ENCODE measurements around the gene TBL1Y.

Gene TBL1Y

DNA sequence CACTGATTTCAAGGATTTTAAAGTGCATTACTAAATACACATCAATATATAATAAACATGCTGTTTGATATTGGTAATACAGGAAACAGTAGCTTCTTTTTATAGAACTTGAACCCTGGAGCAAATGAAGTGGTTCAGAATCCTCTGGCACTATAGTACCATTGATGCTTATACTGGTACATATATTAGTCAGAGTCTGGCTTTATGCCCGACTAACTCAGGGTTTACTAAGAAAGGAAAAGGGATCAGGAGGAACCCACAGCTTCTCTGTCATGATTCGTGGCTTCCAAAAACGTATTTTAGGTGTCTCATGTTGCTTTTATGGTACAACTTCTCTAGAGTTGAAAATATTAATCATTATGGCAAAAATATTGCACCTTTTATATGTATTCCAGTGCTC lies 72.7 kb downstream of the TBL1Y start:
- no peak for ATAC-seq
- TF ChIP-seq ZC3H10 (CRISPR knock-in tag; IDR thresholded peaks at IDR 0.05) (no peak), RARB (CRISPR knock-in tag; IDR thresholded peaks at IDR 0.05) (no peak), ISL1 (CRISPR knock-in tag; IDR thresholded peaks at IDR 0.05) (no peak), TOX (CRISPR knock-in tag; IDR thresholded peaks at IDR 0.05; ENCODE audit: borderline replicate concordance) (no peak), TCF4 (CRISPR knock-in tag; IDR thresholded peaks at IDR 0.05; ENCODE audit: borderline replicate concordance) (no peak), ARNTL (CRISPR knock-in tag; IDR thresholded peaks at IDR 0.05; ENCODE audit: borderline replicate concordance, low read depth) (no peak)

DNA sequence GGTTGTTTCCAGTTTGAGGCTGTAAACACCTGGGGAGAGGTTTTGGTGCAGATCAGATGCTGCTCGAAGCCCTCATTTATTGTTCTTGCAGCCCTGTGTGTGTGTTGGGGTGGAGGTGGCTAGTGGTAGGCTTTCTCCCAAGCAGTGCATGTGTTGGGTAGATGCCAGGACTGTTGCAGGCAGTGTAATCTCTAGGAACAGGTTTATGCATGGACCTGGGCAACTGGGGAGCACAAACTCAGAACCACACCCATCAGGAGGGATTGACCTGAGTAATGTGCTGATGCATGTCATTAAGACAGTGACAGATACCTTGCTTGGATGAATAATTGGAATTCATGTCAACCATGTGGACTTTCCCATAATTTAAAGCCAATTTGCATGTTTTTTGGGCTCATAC lies 77.3 kb downstream of the TBL1Y start:
- TF ChIP-seq ZNF8 (CRISPR knock-in tag; IDR thresholded peaks at IDR 0.05): no peak
- no peak for TF ChIP-seq SNAI2 (CRISPR knock-in tag; IDR thresholded peaks at IDR 0.05)
- no peak for TF ChIP-seq ZFP30 (CRISPR knock-in tag; IDR thresholded peaks at IDR 0.05)
- no peak for TF ChIP-seq ZNF565 (CRISPR knock-in tag; conservative IDR thresholded peaks at IDR 0.05; ENCODE audit: low read depth)
- TF ChIP-seq, protein P1, sequence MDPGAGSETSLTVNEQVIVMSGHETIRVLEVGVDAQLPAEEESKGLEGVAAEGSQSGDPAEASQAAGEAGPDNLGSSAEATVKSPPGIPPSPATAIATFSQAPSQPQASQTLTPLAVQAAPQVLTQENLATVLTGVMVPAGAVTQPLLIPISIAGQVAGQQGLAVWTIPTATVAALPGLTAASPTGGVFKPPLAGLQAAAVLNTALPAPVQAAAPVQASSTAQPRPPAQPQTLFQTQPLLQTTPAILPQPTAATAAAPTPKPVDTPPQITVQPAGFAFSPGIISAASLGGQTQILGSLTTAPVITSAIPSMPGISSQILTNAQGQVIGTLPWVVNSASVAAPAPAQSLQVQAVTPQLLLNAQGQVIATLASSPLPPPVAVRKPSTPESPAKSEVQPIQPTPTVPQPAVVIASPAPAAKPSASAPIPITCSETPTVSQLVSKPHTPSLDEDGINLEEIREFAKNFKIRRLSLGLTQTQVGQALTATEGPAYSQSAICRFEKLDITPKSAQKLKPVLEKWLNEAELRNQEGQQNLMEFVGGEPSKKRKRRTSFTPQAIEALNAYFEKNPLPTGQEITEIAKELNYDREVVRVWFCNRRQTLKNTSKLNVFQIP (CRISPR knock-in tag; IDR thresholded peaks at IDR 0.05; ENCODE audit: borderline replicate concordance, low read depth): no peak
- no peak for TF ChIP-seq ZNF70 (CRISPR knock-in tag; IDR thresholded peaks at IDR 0.05)
- TF ChIP-seq ARNTL (CRISPR knock-in tag; IDR thresholded peaks at IDR 0.05; ENCODE audit: borderline replicate concordance, low read depth): no peak
- TF ChIP-seq CSDC2 (CRISPR knock-in tag; IDR thresholded peaks at IDR 0.05): no peak
- TF ChIP-seq ISL1 (CRISPR knock-in tag; IDR thresholded peaks at IDR 0.05): no peak
- TF ChIP-seq OSR1 (CRISPR knock-in tag; IDR thresholded peaks at IDR 0.05): no peak
- no peak for TF ChIP-seq PPARA (CRISPR knock-in tag; IDR thresholded peaks at IDR 0.05; ENCODE audit: borderline replicate concordance)
- TF ChIP-seq, protein P2, sequence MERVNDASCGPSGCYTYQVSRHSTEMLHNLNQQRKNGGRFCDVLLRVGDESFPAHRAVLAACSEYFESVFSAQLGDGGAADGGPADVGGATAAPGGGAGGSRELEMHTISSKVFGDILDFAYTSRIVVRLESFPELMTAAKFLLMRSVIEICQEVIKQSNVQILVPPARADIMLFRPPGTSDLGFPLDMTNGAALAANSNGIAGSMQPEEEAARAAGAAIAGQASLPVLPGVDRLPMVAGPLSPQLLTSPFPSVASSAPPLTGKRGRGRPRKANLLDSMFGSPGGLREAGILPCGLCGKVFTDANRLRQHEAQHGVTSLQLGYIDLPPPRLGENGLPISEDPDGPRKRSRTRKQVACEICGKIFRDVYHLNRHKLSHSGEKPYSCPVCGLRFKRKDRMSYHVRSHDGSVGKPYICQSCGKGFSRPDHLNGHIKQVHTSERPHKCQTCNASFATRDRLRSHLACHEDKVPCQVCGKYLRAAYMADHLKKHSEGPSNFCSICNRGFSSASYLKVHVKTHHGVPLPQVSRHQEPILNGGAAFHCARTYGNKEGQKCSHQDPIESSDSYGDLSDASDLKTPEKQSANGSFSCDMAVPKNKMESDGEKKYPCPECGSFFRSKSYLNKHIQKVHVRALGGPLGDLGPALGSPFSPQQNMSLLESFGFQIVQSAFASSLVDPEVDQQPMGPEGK (CRISPR knock-in tag; IDR thresholded peaks at IDR 0.05; ENCODE audit: borderline replicate concordance): no peak
- no peak for TF ChIP-seq ZC3H10 (CRISPR knock-in tag; IDR thresholded peaks at IDR 0.05)
- TF ChIP-seq TCF4 (CRISPR knock-in tag; IDR thresholded peaks at IDR 0.05; ENCODE audit: borderline replicate concordance): no peak
- TF ChIP-seq, protein P3, sequence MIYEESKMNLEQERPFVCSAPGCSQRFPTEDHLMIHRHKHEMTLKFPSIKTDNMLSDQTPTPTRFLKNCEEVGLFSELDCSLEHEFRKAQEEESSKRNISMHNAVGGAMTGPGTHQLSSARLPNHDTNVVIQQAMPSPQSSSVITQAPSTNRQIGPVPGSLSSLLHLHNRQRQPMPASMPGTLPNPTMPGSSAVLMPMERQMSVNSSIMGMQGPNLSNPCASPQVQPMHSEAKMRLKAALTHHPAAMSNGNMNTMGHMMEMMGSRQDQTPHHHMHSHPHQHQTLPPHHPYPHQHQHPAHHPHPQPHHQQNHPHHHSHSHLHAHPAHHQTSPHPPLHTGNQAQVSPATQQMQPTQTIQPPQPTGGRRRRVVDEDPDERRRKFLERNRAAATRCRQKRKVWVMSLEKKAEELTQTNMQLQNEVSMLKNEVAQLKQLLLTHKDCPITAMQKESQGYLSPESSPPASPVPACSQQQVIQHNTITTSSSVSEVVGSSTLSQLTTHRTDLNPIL (CRISPR knock-in tag; IDR thresholded peaks at IDR 0.05; ENCODE audit: low read depth): no peak
- no peak for TF ChIP-seq GLIS3 (CRISPR knock-in tag; IDR thresholded peaks at IDR 0.05)
- no peak for TF ChIP-seq ZFP3 (CRISPR knock-in tag; IDR thresholded peaks at IDR 0.05)
- TF ChIP-seq, protein P4, sequence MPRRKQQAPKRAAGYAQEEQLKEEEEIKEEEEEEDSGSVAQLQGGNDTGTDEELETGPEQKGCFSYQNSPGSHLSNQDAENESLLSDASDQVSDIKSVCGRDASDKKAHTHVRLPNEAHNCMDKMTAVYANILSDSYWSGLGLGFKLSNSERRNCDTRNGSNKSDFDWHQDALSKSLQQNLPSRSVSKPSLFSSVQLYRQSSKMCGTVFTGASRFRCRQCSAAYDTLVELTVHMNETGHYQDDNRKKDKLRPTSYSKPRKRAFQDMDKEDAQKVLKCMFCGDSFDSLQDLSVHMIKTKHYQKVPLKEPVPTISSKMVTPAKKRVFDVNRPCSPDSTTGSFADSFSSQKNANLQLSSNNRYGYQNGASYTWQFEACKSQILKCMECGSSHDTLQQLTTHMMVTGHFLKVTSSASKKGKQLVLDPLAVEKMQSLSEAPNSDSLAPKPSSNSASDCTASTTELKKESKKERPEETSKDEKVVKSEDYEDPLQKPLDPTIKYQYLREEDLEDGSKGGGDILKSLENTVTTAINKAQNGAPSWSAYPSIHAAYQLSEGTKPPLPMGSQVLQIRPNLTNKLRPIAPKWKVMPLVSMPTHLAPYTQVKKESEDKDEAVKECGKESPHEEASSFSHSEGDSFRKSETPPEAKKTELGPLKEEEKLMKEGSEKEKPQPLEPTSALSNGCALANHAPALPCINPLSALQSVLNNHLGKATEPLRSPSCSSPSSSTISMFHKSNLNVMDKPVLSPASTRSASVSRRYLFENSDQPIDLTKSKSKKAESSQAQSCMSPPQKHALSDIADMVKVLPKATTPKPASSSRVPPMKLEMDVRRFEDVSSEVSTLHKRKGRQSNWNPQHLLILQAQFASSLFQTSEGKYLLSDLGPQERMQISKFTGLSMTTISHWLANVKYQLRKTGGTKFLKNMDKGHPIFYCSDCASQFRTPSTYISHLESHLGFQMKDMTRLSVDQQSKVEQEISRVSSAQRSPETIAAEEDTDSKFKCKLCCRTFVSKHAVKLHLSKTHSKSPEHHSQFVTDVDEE (CRISPR knock-in tag; IDR thresholded peaks at IDR 0.05): no peak
- TF ChIP-seq BACH2 (CRISPR knock-in tag; IDR thresholded peaks at IDR 0.05; ENCODE audit: borderline replicate concordance): no peak
- TF ChIP-seq, protein P5, sequence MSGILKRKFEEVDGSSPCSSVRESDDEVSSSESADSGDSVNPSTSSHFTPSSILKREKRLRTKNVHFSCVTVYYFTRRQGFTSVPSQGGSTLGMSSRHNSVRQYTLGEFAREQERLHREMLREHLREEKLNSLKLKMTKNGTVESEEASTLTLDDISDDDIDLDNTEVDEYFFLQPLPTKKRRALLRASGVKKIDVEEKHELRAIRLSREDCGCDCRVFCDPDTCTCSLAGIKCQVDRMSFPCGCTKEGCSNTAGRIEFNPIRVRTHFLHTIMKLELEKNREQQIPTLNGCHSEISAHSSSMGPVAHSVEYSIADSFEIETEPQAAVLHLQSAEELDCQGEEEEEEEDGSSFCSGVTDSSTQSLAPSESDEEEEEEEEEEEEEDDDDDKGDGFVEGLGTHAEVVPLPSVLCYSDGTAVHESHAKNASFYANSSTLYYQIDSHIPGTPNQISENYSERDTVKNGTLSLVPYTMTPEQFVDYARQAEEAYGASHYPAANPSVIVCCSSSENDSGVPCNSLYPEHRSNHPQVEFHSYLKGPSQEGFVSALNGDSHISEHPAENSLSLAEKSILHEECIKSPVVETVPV (CRISPR knock-in tag; IDR thresholded peaks at IDR 0.05): no peak
- ATAC-seq: no peak
